OCI-LY3 (cell line): ENCODE measurements around the gene HSPB9.

Experiments used
- EZH2phosphoT487 ChIP-seq: fragments of 200-600 bp; shearing (Covaris generic); IDR thresholded peaks from 2 replicates; pipeline ENCODE4 v1.6.1; 2018; ENCODE audit warnings: antibody characterized with exemption, mixed run types, low read depth
- TF ChIP-seq, protein P1 (sequence below): fragments of 200-600, 300-600 bp; sonication (generic); IDR thresholded peaks from 2 replicates; pipeline ENCODE4 v1.5.1; 2014; ENCODE audit warnings: antibody characterized with exemption, low read length, low read depth

DNA sequence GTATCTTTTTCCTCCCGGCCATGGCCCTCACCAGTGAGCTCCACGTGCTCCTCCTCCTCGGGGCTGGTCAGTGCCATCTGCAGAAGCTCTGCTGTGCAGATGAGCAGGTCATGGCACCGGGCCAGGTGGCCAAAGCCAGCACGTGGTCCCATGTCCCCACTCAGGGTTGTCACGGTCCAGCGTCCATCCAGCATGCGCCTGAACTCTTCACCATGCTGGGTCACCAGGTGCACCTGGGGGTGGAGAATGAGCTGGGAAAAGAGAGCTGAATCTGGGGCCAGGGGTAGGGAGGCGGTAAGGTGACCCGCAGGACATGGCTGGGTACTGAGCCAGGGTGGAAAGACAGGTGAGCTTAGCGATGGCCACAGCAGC, 11.4 kb upstream of the HSPB9 start:
- TF ChIP-seq, protein P1, sequence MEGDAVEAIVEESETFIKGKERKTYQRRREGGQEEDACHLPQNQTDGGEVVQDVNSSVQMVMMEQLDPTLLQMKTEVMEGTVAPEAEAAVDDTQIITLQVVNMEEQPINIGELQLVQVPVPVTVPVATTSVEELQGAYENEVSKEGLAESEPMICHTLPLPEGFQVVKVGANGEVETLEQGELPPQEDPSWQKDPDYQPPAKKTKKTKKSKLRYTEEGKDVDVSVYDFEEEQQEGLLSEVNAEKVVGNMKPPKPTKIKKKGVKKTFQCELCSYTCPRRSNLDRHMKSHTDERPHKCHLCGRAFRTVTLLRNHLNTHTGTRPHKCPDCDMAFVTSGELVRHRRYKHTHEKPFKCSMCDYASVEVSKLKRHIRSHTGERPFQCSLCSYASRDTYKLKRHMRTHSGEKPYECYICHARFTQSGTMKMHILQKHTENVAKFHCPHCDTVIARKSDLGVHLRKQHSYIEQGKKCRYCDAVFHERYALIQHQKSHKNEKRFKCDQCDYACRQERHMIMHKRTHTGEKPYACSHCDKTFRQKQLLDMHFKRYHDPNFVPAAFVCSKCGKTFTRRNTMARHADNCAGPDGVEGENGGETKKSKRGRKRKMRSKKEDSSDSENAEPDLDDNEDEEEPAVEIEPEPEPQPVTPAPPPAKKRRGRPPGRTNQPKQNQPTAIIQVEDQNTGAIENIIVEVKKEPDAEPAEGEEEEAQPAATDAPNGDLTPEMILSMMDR, result no peak
- TF ChIP-seq EZH2phosphoT487, result no peak
